Hepatocyte (in vitro differentiated cells): ENCODE data around the gene PKD1L1. TPM values are rescaled to one million over a fixed set of nuclear protein-coding genes. Genes with fewer than 3 reads are reported as not detected.
A peak's percentile ranks its signal among the peaks of the same experiment; 100 is the strongest.

Experiments used
- DNase-seq: peaks from one replicate; pipeline ENCODE4 v3.0.0-alpha.2; 2016; ENCODE audit warnings: low spot score
- H2AFZ ChIP-seq: fragments of 200-600 bp; sonication (generic); 2 replicates; pipeline ENCODE4 v1.6.0; 2016; ENCODE audit warnings: antibody characterized with exemption, mild to moderate bottlenecking
- H3K27ac ChIP-seq: fragments of 200-600 bp; sonication (generic); 2 replicates; pipeline ENCODE4 v1.5.1; 2016; ENCODE audit warnings: mild to moderate bottlenecking
- H3K27me3 ChIP-seq: fragments of 200-600 bp; sonication (generic); 2 replicates; pipeline ENCODE4 v1.6.1; 2016
- H3K36me3 ChIP-seq: fragments of 200-600 bp; sonication (generic); replicated peaks from 2 replicates; pipeline ENCODE4 v1.5.1; 2016; ENCODE audit warnings: low read depth; ENCODE audit not compliant: insufficient read depth
- H3K4me1 ChIP-seq: fragments of 200-600 bp; sonication (generic); 2 replicates; pipeline ENCODE4 v1.5.1; 2016; ENCODE audit warnings: mild to moderate bottlenecking, moderate library complexity; ENCODE audit not compliant: insufficient read depth
- H3K4me2 ChIP-seq: fragments of 200-600 bp; sonication (generic); 2 replicates; pipeline ENCODE4 v1.6.0; 2016
- H3K4me3 ChIP-seq: fragments of 200-600 bp; sonication (generic); 2 replicates; pipeline ENCODE4 v1.5.1; 2016; ENCODE audit warnings: mild to moderate bottlenecking
- H3K79me2 ChIP-seq: fragments of 200-600 bp; sonication (generic); 2 replicates; pipeline ENCODE4 v1.6.0; 2017; ENCODE audit warnings: mild to moderate bottlenecking
- H3K9me2 ChIP-seq: fragments of 200-600 bp; sonication (generic); replicated peaks from 2 replicates; pipeline ENCODE4 v1.6.0; 2017; ENCODE audit warnings: mild to moderate bottlenecking; ENCODE audit not compliant: insufficient read depth
- H3K9me3 ChIP-seq: fragments of 200-600 bp; sonication (generic); 2 replicates; pipeline ENCODE4 v1.5.1; 2016; ENCODE audit warnings: low read depth, mild to moderate bottlenecking
- H4K20me1 ChIP-seq: fragments of 200-600 bp; sonication (generic); 2 replicates; pipeline ENCODE4 v1.6.0; 2016; ENCODE audit warnings: mild to moderate bottlenecking; ENCODE audit not compliant: insufficient read depth, poor library complexity, severe bottlenecking
- CTCF ChIP-seq: fragments of 200-600 bp; sonication (generic); IDR thresholded peaks from 2 replicates; pipeline ENCODE4 v1.5.1; 2016; ENCODE audit warnings: antibody characterized with exemption, mild to moderate bottlenecking; ENCODE audit not compliant: poor library complexity
- EZH2 ChIP-seq: fragments of 200-600 bp; sonication (generic); IDR thresholded peaks from 2 replicates; pipeline ENCODE4 v1.6.1; 2016; ENCODE audit warnings: antibody characterized with exemption, mild to moderate bottlenecking, borderline replicate concordance
- EZH2phosphoT487 ChIP-seq: fragments of 200-600 bp; sonication (generic); IDR thresholded peaks from one replicate; pipeline ENCODE4 v1.6.1; 2018; ENCODE audit warnings: antibody characterized with exemption, mild to moderate bottlenecking, low read depth, moderate library complexity; ENCODE audit not compliant: unreplicated experiment, severe bottlenecking
- WGBS: methylation state at CpG from one replicate; pipeline ENCODE4 v1.1.6; 2016; ENCODE audit warnings: low lambda C conversion rate; ENCODE audit errors: missing lambda C conversion rate; 5-methylcytosine and 5-hydroxymethylcytosine counted together
- polyA plus RNA-seq: library from polyadenylated mRNA; unstranded; fragments of >200 nt; fragmentation: Nextera tagmentation; extraction: Ambion mirVana; gene quantifications from 2 replicates; pipeline ENCODE4 v1.2.1, GENCODE V29; 2016
- total RNA-seq: library from RNA; depleted of rRNA; stranded (reverse); fragments of >200 nt; gene quantifications from 2 replicates; pipeline ENCODE4 v1.2.3, GENCODE V29; 2014

PKD1L1 gene
- total RNA-seq = under 0.01 and 0.07 TPM in 2 replicates
- 0.07 TPM in 1 of 2 replicates, not detected in the other for polyA plus RNA-seq

- H3K4me3 ChIP-seq = no peak within 1 kb of the TSS
- H4K20me1 ChIP-seq = no peaks in the 10 kb centered on the region
- H3K36me3 ChIP-seq = no peaks in the 10 kb centered on the region
- H2AFZ ChIP-seq = no peak within 1 kb of the TSS
- H3K27ac ChIP-seq = no peak within 1 kb of the TSS
- 81% methylated on average over 7 of the region's 7 CpGs for WGBS
- H3K79me2 ChIP-seq = no peaks in the 10 kb centered on the region
- no peak for TF ChIP-seq CTCF
- TF ChIP-seq EZH2phosphoT487 = no peak
- no peak for TF ChIP-seq EZH2
- no peaks in the 10 kb centered on the region for H3K27me3 ChIP-seq
- DNase-seq = no peak
- H3K9me2 ChIP-seq = no peaks in the 10 kb centered on the region
- peaks cover 7% of the 10 kb centered on the region for H3K4me1 ChIP-seq
- H3K9me3 ChIP-seq = no peaks in the 10 kb centered on the region
- H3K4me2 ChIP-seq = no peak within 1 kb of the TSS
These were observed at the start of gene PKD1L1 for GRCh38 chr7:47948141-47948790. Gene PKD1L1 (minus strand): TSS chr7:47948466. CDS start chr7:47948440, 26 bp downstream.

- Histone ChIP-seq H3K27ac (peak overlapping the region; percentile 93), H3K79me2 (no peaks in the 10 kb centered on the region), H2AFZ (peak overlapping the region; percentile 83), H4K20me1 (no peaks in the 10 kb centered on the region), H3K9me3 (no peaks in the 10 kb centered on the region), H3K9me2 (no peaks in the 10 kb centered on the region), H3K36me3 (no peaks in the 10 kb centered on the region), H3K4me2 (peak overlapping the region; percentile 85), H3K4me1 (peaks cover 7% of the 10 kb centered on the region), H3K27me3 (no peaks in the 10 kb centered on the region), H3K4me3 (no peak overlapping the region)
- no peak for TF ChIP-seq EZH2
- WGBS = 78% methylated on average over 3 of the region's 3 CpGs
- DNase-seq = no peak
These were observed 44.2 kb upstream of the PKD1L1 start for GRCh38 chr7:47992446-47992845.

- Histone ChIP-seq H3K36me3 (no peaks in the 10 kb centered on the region), H3K4me2 (peak overlapping the region; percentile 85), H3K27ac (peak overlapping the region; percentile 93), H2AFZ (peak overlapping the region; percentile 83), H3K9me3 (no peaks in the 10 kb centered on the region), H3K4me3 (peak overlapping the region; percentile 56), H3K27me3 (no peaks in the 10 kb centered on the region), H3K4me1 (peaks cover 7% of the 10 kb centered on the region), H3K79me2 (no peaks in the 10 kb centered on the region), H3K9me2 (no peaks in the 10 kb centered on the region), H4K20me1 (no peaks in the 10 kb centered on the region)
- peak; percentile 87 for DNase-seq
- WGBS = 6% methylated on average over 24 of the region's 26 CpGs
- no peak for TF ChIP-seq EZH2phosphoT487
- peak; percentile 72 for TF ChIP-seq CTCF
- TF ChIP-seq EZH2 = no peak
These were observed 43.6 kb upstream of the PKD1L1 start for GRCh38 chr7:47991741-47992311.

GRCh38 chr7:47991270-47991669 is 43.0 kb upstream of the PKD1L1 start:
- no peaks in the 10 kb centered on the region for H3K36me3 ChIP-seq
- no peaks in the 10 kb centered on the region for H3K9me2 ChIP-seq
- no peaks in the 10 kb centered on the region for H3K9me3 ChIP-seq
- H3K79me2 ChIP-seq = no peaks in the 10 kb centered on the region
- DNase-seq = no peak
- no peak overlapping the region for H3K4me3 ChIP-seq
- TF ChIP-seq CTCF (no peak), EZH2 (no peak), EZH2phosphoT487 (no peak)
- peak overlapping the region; percentile 93 for H3K27ac ChIP-seq
- 88% methylated on average over 1 of the region's 1 CpG for WGBS
- peaks cover 7% of the 10 kb centered on the region for H3K4me1 ChIP-seq
- H3K4me2 ChIP-seq = peak overlapping the region; percentile 85
- H4K20me1 ChIP-seq = no peaks in the 10 kb centered on the region
- H3K27me3 ChIP-seq = no peaks in the 10 kb centered on the region
- peak overlapping the region; percentile 83 for H2AFZ ChIP-seq
